ENCODE measurements around the gene KIF7.

GRCh38 chr15:89677381-89677780 is 22.1 kb upstream of the KIF7 start:
- no peak for TF ChIP-seq POLR2A (IDR thresholded peaks at IDR 0.05)
- TF ChIP-seq CTCF (IDR thresholded peaks at IDR 0.05): no peak
- no peak for TF ChIP-seq POLR2AphosphoS5 (IDR thresholded peaks at IDR 0.05)

Measured in breast epithelium (tissue), 3 donors.